GM19043 (cell line): Measurements from ENCODE around the gene EXOC6B.

ENCODE experiments used
- ATAC-seq: cut with Tn5 transposase; IDR thresholded peaks from one replicate; pipeline ENCODE4 v1.9.1; 2021; ENCODE audit warnings: low read depth; ENCODE audit not compliant: unreplicated experiment

Gene EXOC6B

GRCh38 chr2:72399879-72400278 lies 426.0 kb downstream of the EXOC6B start:
- ATAC-seq: no peak

- no peak for ATAC-seq
Measured at GRCh38 chr2:72395096-72395495, 430.7 kb downstream of the EXOC6B start.

GRCh38 chr2:72394541-72395070 lies 431.2 kb downstream of the EXOC6B start:
- ATAC-seq: no peak

- ATAC-seq: no peak
Measured at GRCh38 chr2:72389447-72389846, 436.4 kb downstream of the EXOC6B start.

- ATAC-seq: no peak
Measured at GRCh38 chr2:72388263-72388662, 437.6 kb downstream of the EXOC6B start.

GRCh38 chr2:72386288-72386687 lies 439.5 kb downstream of the EXOC6B start:
- ATAC-seq: no peak

- no peak for ATAC-seq
Measured at GRCh38 chr2:72378753-72379348, 447.0 kb downstream of the EXOC6B start.

- ATAC-seq: no peak
Measured at GRCh38 chr2:72367530-72368225, 458.2 kb downstream of the EXOC6B start.

- no peak for ATAC-seq
Measured at GRCh38 chr2:72363406-72363805, 462.4 kb downstream of the EXOC6B start.

- no peak for ATAC-seq
Measured at GRCh38 chr2:72362733-72363132, 463.1 kb downstream of the EXOC6B start.

GRCh38 chr2:72361521-72361920 lies 464.3 kb downstream of the EXOC6B start:
- no peak for ATAC-seq

- no peak for ATAC-seq
Measured at GRCh38 chr2:72361042-72361441, 464.8 kb downstream of the EXOC6B start.

- no peak for ATAC-seq
Measured at GRCh38 chr2:72350852-72351251, 475.0 kb downstream of the EXOC6B start.

- no peak for ATAC-seq
Measured at GRCh38 chr2:72349016-72349415, 476.8 kb downstream of the EXOC6B start.

GRCh38 chr2:72347081-72347480 lies 478.8 kb downstream of the EXOC6B start:
- no peak for ATAC-seq

GRCh38 chr2:72341639-72342038 lies 484.2 kb downstream of the EXOC6B start:
- no peak for ATAC-seq

- ATAC-seq: no peak
Measured at GRCh38 chr2:72340665-72341064, 485.2 kb downstream of the EXOC6B start.

- ATAC-seq: no peak
Measured at GRCh38 chr2:72338076-72338475, 487.8 kb downstream of the EXOC6B start.

- ATAC-seq: no peak
Measured at GRCh38 chr2:72332720-72333119, 493.1 kb downstream of the EXOC6B start.

GRCh38 chr2:72330652-72331051 lies 495.2 kb downstream of the EXOC6B start:
- no peak for ATAC-seq

GRCh38 chr2:72326759-72327158 lies 499.1 kb downstream of the EXOC6B start:
- ATAC-seq: no peak
